Measurements from ENCODE around the gene ITGA11.

GRCh38 chr15:68272721-68273271 is 159.2 kb downstream of the ITGA11 start:
- TF ChIP-seq NFRKB (IDR thresholded peaks at IDR 0.05) (no peak), CTCF (CRISPR knock-in tag; IDR thresholded peaks at IDR 0.05) (no peak), NR3C1 (CRISPR knock-in tag; IDR thresholded peaks at IDR 0.05) (no peak), ZSCAN22 (CRISPR knock-in tag; IDR thresholded peaks at IDR 0.05) (no peak)
